ENCODE results near the gene SMURF1. TPM values are rescaled to one million over a fixed set of nuclear protein-coding genes. Genes with fewer than 3 reads are reported as not detected.

SMURF1 gene
- total RNA-seq, 1 donor from 2014 or later: 51.3 TPM

DNA sequence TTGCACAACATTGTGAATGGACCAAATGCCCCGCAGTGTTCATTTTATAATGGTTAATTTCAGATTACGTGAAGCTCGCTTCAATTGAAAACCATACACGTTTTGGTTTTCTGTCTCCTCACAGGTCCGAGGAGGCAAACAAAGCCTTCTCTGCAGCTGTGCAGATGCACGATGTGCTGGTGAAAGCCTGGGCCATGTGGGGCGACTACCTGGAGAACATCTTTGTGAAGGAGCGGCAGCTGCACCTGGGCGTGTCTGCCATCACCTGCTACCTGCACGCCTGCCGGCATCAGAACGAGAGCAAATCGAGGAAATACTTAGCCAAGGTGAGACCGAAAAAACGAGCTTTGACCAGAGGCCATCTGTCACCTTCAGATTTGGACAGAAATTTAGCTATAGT is 155.3 kb downstream of the SMURF1 start:
- DNase-seq (ENCODE audit: low read depth): no peak
- TF ChIP-seq, protein P1, sequence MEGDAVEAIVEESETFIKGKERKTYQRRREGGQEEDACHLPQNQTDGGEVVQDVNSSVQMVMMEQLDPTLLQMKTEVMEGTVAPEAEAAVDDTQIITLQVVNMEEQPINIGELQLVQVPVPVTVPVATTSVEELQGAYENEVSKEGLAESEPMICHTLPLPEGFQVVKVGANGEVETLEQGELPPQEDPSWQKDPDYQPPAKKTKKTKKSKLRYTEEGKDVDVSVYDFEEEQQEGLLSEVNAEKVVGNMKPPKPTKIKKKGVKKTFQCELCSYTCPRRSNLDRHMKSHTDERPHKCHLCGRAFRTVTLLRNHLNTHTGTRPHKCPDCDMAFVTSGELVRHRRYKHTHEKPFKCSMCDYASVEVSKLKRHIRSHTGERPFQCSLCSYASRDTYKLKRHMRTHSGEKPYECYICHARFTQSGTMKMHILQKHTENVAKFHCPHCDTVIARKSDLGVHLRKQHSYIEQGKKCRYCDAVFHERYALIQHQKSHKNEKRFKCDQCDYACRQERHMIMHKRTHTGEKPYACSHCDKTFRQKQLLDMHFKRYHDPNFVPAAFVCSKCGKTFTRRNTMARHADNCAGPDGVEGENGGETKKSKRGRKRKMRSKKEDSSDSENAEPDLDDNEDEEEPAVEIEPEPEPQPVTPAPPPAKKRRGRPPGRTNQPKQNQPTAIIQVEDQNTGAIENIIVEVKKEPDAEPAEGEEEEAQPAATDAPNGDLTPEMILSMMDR (IDR thresholded peaks at IDR 0.05; ENCODE audit: insufficient read depth, low read length, poor library complexity, severe bottlenecking): no peak
- Histone ChIP-seq H3K36me3 (ENCODE audit: control insufficient read depth, insufficient read depth, low read length) (peaks cover 1% of the 10 kb centered on the region), H3K27me3 (ENCODE audit: control insufficient read depth, insufficient read depth, low read length) (no peaks in the 10 kb centered on the region), H3K4me3 (ENCODE audit: low read depth, low read length) (no peak overlapping the region)

- Histone ChIP-seq H3K4me3 (ENCODE audit: low read depth, low read length) (no peak overlapping the region), H3K36me3 (ENCODE audit: control insufficient read depth, insufficient read depth, low read length) (no peaks in the 10 kb centered on the region), H3K27me3 (ENCODE audit: control insufficient read depth, insufficient read depth, low read length) (no peaks in the 10 kb centered on the region)
- no peak for DNase-seq (ENCODE audit: low read depth)
- TF ChIP-seq, protein P1 (IDR thresholded peaks at IDR 0.05; ENCODE audit: insufficient read depth, low read length, poor library complexity, severe bottlenecking): no peak
Measured at GRCh38 chr7:98985945-98986344, 158.0 kb downstream of the SMURF1 start.

- Histone ChIP-seq H3K36me3 (ENCODE audit: control insufficient read depth, insufficient read depth, low read length) (no peaks in the 10 kb centered on the region), H3K4me3 (ENCODE audit: low read depth, low read length) (no peak overlapping the region), H3K27me3 (ENCODE audit: control insufficient read depth, insufficient read depth, low read length) (no peaks in the 10 kb centered on the region)
- TF ChIP-seq, protein P1 (IDR thresholded peaks at IDR 0.05; ENCODE audit: insufficient read depth, low read length, poor library complexity, severe bottlenecking): no peak
- no peak for DNase-seq (ENCODE audit: low read depth)
Measured at GRCh38 chr7:98985406-98985805, 158.5 kb downstream of the SMURF1 start.

DNA sequence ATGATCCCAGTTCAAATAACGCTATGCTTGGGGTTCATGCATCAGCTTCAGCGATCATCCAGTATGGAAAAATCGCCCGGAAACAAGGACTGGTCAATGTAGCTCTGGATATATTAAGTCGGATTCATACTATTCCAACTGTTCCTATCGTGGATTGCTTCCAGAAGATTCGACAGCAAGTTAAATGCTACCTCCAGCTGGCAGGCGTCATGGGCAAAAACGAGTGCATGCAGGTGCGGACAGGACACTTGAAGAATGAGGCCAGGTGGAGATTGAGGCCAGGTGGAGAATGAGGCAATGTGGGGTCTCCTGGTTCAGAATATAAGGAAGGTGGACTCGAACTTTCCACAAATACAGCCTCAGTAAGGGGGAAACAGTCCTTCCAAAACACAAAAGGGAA is 159.8 kb downstream of the SMURF1 start:
- no peak overlapping the region for H3K4me3 ChIP-seq (ENCODE audit: low read depth, low read length)
- DNase-seq (ENCODE audit: low read depth): no peak
- TF ChIP-seq, protein P1 (IDR thresholded peaks at IDR 0.05; ENCODE audit: insufficient read depth, low read length, poor library complexity, severe bottlenecking): no peak
- H3K36me3 ChIP-seq (ENCODE audit: control insufficient read depth, insufficient read depth, low read length): no peaks in the 10 kb centered on the region
- no peaks in the 10 kb centered on the region for H3K27me3 ChIP-seq (ENCODE audit: control insufficient read depth, insufficient read depth, low read length)

DNA sequence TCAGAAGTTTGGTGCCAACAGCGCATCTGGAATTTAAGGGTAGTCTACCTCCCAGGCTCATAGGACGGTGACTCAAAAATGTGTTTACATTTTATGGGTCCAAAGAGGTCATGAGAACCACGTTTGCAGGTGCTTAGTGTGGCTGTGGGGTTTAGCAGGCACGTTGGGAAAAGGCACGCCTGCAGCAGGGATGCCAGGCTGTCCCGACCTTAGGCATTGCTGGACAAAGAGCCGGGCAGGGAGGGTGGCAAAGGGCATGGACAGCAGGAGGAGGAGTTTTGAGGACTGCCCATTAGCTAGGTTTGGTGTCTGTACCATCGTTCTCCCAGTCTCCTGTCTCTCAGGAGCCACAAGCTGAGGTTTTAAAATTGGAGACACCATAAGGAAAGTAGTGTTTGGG is 161.2 kb downstream of the SMURF1 start:
- no peak for DNase-seq (ENCODE audit: low read depth)
- H3K36me3 ChIP-seq (ENCODE audit: control insufficient read depth, insufficient read depth, low read length): peaks cover 1% of the 10 kb centered on the region
- no peak overlapping the region for H3K4me3 ChIP-seq (ENCODE audit: low read depth, low read length)
- no peaks in the 10 kb centered on the region for H3K27me3 ChIP-seq (ENCODE audit: control insufficient read depth, insufficient read depth, low read length)
- TF ChIP-seq, protein P1 (IDR thresholded peaks at IDR 0.05; ENCODE audit: insufficient read depth, low read length, poor library complexity, severe bottlenecking): no peak

- H3K27me3 ChIP-seq (ENCODE audit: control insufficient read depth, insufficient read depth, low read length): no peaks in the 10 kb centered on the region
- H3K4me3 ChIP-seq (ENCODE audit: low read depth, low read length): no peak overlapping the region
- peaks cover 1% of the 10 kb centered on the region for H3K36me3 ChIP-seq (ENCODE audit: control insufficient read depth, insufficient read depth, low read length)
- TF ChIP-seq, protein P1 (IDR thresholded peaks at IDR 0.05; ENCODE audit: insufficient read depth, low read length, poor library complexity, severe bottlenecking): no peak
- DNase-seq (ENCODE audit: low read depth): no peak
Measured at GRCh38 chr7:98981701-98982100, 162.2 kb downstream of the SMURF1 start.

Data from kidney epithelial cell (primary cell).